NCI-H2171 (cell line): ENCODE results near the gene ZNF575.

Experiments used
- DNase-seq: peaks from one replicate; lab custom pipeline; 2025; lab: John Stamatoyannopoulos, UW

ZNF575 gene

GRCh38 chr19:43532962-43533545 is at the start of gene ZNF575:
Gene ZNF575, plus strand, starts transcription at chr19:43533188. Its CDS starts 1,235 bp downstream, at chr19:43534423.
- DNase-seq: peak; percentile 81

GRCh38 chr19:43483281-43483680 is 49.7 kb upstream of the ZNF575 start:
- DNase-seq: no peak

GRCh38 chr19:43485951-43486350 is 47.0 kb upstream of the ZNF575 start:
- no peak for DNase-seq

GRCh38 chr19:43486412-43486811 is 46.6 kb upstream of the ZNF575 start:
- no peak for DNase-seq

GRCh38 chr19:43488179-43488578 is 44.8 kb upstream of the ZNF575 start:
- no peak for DNase-seq

- DNase-seq: no peak
Measured at GRCh38 chr19:43489310-43489709, 43.7 kb upstream of the ZNF575 start.

GRCh38 chr19:43489979-43490599 is 42.9 kb upstream of the ZNF575 start:
- no peak for DNase-seq

GRCh38 chr19:43490759-43491158 is 42.2 kb upstream of the ZNF575 start:
- no peak for DNase-seq

GRCh38 chr19:43495082-43495481 is 37.9 kb upstream of the ZNF575 start:
- DNase-seq: peak; percentile 74

GRCh38 chr19:43496960-43497359 is 36.0 kb upstream of the ZNF575 start:
- DNase-seq: no peak

- DNase-seq: no peak
Measured at GRCh38 chr19:43498233-43498842, 34.6 kb upstream of the ZNF575 start.

GRCh38 chr19:43499042-43499441 is 33.9 kb upstream of the ZNF575 start:
- DNase-seq: no peak

GRCh38 chr19:43501661-43502418 is 31.1 kb upstream of the ZNF575 start:
- no peak for DNase-seq

GRCh38 chr19:43502419-43502976 is 30.5 kb upstream of the ZNF575 start:
- no peak for DNase-seq

GRCh38 chr19:43503501-43504425 is 29.2 kb upstream of the ZNF575 start:
- peak; percentile 93 for DNase-seq

- DNase-seq: no peak
Measured at GRCh38 chr19:43504426-43505185, 28.4 kb upstream of the ZNF575 start, which contains the start of gene PHLDB3. Gene PHLDB3, minus strand, starts transcription at chr19:43504746. Its CDS starts 628 bp downstream, at chr19:43504118.

- DNase-seq: no peak
Measured at GRCh38 chr19:43505186-43505456, 27.9 kb upstream of the ZNF575 start.

- DNase-seq: no peak
Measured at GRCh38 chr19:43505941-43506340, 27.0 kb upstream of the ZNF575 start.

- DNase-seq: no peak
Measured at GRCh38 chr19:43506629-43507028, 26.4 kb upstream of the ZNF575 start.

- DNase-seq: no peak
Measured at GRCh38 chr19:43507880-43508279, 25.1 kb upstream of the ZNF575 start.

- no peak for DNase-seq
Measured at GRCh38 chr19:43510713-43511112, 22.3 kb upstream of the ZNF575 start.
